ENCODE results near the gene XPR1. TPM values are rescaled to one million over a fixed set of nuclear protein-coding genes. Genes with fewer than 3 reads are reported as not detected.

Gene XPR1
- total and polyA plus RNA-seq, 2 donors (not counting 1 experiment from before 2014, with no cell fraction given): 2.8 to 22.3 TPM

DNA sequence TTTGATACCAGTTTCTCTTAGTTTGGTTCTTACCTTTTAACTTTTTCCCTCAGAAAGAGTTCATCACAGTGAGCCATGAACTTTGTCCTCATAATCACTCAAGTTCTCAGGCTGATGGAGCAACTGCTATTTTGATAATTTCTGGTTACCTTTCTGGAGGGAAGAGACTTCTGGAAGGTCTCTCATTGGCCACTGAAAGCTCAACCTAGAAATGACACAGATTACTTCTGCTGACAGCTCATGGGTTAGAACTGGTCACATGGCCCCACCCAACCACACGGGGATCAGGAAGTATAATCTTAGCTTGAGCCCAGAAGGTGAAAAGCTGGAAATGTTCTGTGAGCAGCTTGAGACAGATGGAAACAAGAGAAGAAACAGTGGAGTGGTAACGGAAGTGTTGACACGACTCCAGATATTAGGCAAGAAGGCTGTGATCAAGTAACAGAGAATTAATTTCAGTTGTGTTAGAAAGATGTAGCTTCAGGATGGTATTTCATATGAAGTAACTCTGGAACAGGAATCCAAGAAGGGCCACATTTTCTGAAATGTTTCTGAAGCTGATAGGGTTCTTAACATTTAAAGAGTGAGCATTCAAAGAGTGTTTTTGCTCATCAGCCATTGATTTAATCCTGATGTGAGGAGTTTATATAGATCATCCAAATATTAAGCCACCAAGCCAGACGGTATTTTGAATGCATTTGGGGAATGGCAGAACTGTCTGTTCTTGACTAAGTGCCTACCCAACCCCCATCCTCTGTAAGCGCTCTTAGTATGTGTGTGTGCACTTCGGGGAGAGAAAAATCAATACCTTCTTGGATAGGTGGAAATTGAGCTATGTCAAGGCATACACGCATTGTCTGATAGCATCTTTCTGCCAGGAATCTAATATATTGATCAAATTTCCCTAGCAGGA, 21.9 kb upstream of the XPR1 start:
- Histone ChIP-seq H2AFZ (ENCODE audit: insufficient read depth, low read depth, low read length, poor library complexity, severe bottlenecking) (peak overlapping the region; percentile 65), H3K4me1 (ENCODE audit: control insufficient read depth in 2 of 2, insufficient read depth in 2 of 2, low read length in 2 of 2) (peaks cover 0 to 6% of the 10 kb centered on the region in 2 donors), H3K79me2 (ENCODE audit: control insufficient read depth, insufficient read depth, low read length) (no peaks in the 10 kb centered on the region), H3K4me3 (ENCODE audit: control extremely low read depth in 1 of 5, extremely low read depth in 1 of 5, insufficient read depth in 1 of 5, low read depth in 2 of 5, low read length in 4 of 5) (no peak overlapping the region), H3K9ac (ENCODE audit: low read length) (no peak overlapping the region), H3K4me2 (replicated peaks; ENCODE audit: low read depth, low read length, poor library complexity, severe bottlenecking) (no peak overlapping the region), H3K27me3 (replicated peaks in 1 of 4; ENCODE audit: control extremely low read depth in 1 of 4, control insufficient read depth in 3 of 4, insufficient read depth in 4 of 4, low read length in 3 of 4) (no peaks in the 10 kb centered on the region), H3K36me3 (replicated peaks in 1 of 2; ENCODE audit: control extremely low read depth in 1 of 2, control insufficient read depth in 1 of 2, extremely low read depth in 1 of 2, insufficient read depth in 2 of 2, low read length in 1 of 2) (no peaks in the 10 kb centered on the region), H3K27ac (ENCODE audit: low read length in 2 of 2) (no peak overlapping the region), H4K20me1 (ENCODE audit: control insufficient read depth, insufficient read depth, low read length, poor library complexity, severe bottlenecking) (no peaks in the 10 kb centered on the region), H3K9me3 (ENCODE audit: control extremely low read depth in 1 of 3, control insufficient read depth in 2 of 3, insufficient read depth in 1 of 3, low read length in 2 of 3) (no peaks in the 10 kb centered on the region)
- H3K4me3 Mint-ChIP-seq: no peak overlapping the region
- DNase-seq (no peak), ATAC-seq (ENCODE audit: low read depth) (no peak)
- intact Hi-C loops (cut with micrococcal nuclease): no loop called here
- 68% methylated on average over 3 of the region's 7 CpGs for WGBS (ENCODE audit: insufficient coverage)
- TF ChIP-seq EZH2 (IDR thresholded peaks at IDR 0.05; ENCODE audit: borderline replicate concordance, insufficient read depth, low read depth, low read length, poor library complexity, severe bottlenecking): no peak
- TF ChIP-seq, protein P1, sequence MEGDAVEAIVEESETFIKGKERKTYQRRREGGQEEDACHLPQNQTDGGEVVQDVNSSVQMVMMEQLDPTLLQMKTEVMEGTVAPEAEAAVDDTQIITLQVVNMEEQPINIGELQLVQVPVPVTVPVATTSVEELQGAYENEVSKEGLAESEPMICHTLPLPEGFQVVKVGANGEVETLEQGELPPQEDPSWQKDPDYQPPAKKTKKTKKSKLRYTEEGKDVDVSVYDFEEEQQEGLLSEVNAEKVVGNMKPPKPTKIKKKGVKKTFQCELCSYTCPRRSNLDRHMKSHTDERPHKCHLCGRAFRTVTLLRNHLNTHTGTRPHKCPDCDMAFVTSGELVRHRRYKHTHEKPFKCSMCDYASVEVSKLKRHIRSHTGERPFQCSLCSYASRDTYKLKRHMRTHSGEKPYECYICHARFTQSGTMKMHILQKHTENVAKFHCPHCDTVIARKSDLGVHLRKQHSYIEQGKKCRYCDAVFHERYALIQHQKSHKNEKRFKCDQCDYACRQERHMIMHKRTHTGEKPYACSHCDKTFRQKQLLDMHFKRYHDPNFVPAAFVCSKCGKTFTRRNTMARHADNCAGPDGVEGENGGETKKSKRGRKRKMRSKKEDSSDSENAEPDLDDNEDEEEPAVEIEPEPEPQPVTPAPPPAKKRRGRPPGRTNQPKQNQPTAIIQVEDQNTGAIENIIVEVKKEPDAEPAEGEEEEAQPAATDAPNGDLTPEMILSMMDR (IDR thresholded peaks at IDR 0.05): no peak
- H3K27ac Mint-ChIP-seq: no peak overlapping the region
- peaks cover 9% of the 10 kb centered on the region for H3K4me1 Mint-ChIP-seq
- CTCF ChIA-PET: interaction anchor here (1.2 kb wide), 1 partner anchor 95 kb away, joined by 5 read pairs; no protein-coding TSS in a partner anchor
- POLR2A ChIA-PET: no interaction called here
- no peaks in the 10 kb centered on the region for H3K27me3 Mint-ChIP-seq
- no peaks in the 10 kb centered on the region for H3K9me3 Mint-ChIP-seq (ENCODE audit: insufficient read depth)

DNA sequence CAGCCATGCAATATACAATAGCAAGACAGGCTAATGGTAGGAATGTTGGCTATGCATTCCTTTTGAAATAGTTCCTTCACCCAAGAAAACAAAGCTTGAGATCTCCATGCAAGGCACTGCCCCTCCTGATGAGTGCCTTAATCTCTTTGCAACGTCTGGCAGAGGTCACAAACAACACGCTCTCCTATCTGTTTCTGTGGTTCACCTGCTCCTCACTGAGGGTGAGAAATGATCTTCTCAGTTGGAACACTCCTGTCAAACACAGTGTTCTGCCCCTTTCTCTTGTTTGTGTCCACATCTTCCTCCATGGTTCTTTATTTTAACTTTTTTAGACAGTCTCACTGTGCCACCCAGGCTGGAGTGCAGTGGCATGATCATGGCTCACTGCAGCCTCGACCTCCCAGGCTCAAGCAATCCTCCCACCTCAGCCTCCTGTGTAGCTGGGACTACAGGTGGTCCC, 21.2 kb upstream of the XPR1 start:
- intact Hi-C loops (cut with micrococcal nuclease): no loop called here
- H3K4me2 ChIP-seq (replicated peaks; ENCODE audit: low read depth, low read length, poor library complexity, severe bottlenecking): no peak overlapping the region
- Mint-ChIP-seq H3K9me3 (ENCODE audit: insufficient read depth) (no peaks in the 10 kb centered on the region), H3K27ac (no peak overlapping the region), H3K4me1 (peaks cover 9% of the 10 kb centered on the region), H3K27me3 (no peaks in the 10 kb centered on the region), H3K4me3 (no peak overlapping the region)
- no peak overlapping the region for H3K4me3 ChIP-seq (ENCODE audit: control extremely low read depth in 1 of 5, extremely low read depth in 1 of 5, insufficient read depth in 1 of 5, low read depth in 2 of 5, low read length in 4 of 5)
- WGBS (ENCODE audit: insufficient coverage): 100% methylated on average over 2 of the region's 3 CpGs
- TF ChIP-seq, protein P1 (IDR thresholded peaks at IDR 0.05): no peak
- no peak for TF ChIP-seq EZH2 (IDR thresholded peaks at IDR 0.05; ENCODE audit: borderline replicate concordance, insufficient read depth, low read depth, low read length, poor library complexity, severe bottlenecking)
- no peaks in the 10 kb centered on the region for H3K27me3 ChIP-seq (replicated peaks in 1 of 4; ENCODE audit: control extremely low read depth in 1 of 4, control insufficient read depth in 3 of 4, insufficient read depth in 4 of 4, low read length in 3 of 4)
- no peaks in the 10 kb centered on the region for H4K20me1 ChIP-seq (ENCODE audit: control insufficient read depth, insufficient read depth, low read length, poor library complexity, severe bottlenecking)
- H3K9me3 ChIP-seq (ENCODE audit: control extremely low read depth in 1 of 3, control insufficient read depth in 2 of 3, insufficient read depth in 1 of 3, low read length in 2 of 3): no peaks in the 10 kb centered on the region
- H3K36me3 ChIP-seq (replicated peaks in 1 of 2; ENCODE audit: control extremely low read depth in 1 of 2, control insufficient read depth in 1 of 2, extremely low read depth in 1 of 2, insufficient read depth in 2 of 2, low read length in 1 of 2): no peaks in the 10 kb centered on the region
- POLR2A ChIA-PET: no interaction called here
- H3K27ac ChIP-seq (ENCODE audit: low read length in 2 of 2): no peak overlapping the region
- ATAC-seq (ENCODE audit: low read depth): no peak
- no peaks in the 10 kb centered on the region for H3K79me2 ChIP-seq (ENCODE audit: control insufficient read depth, insufficient read depth, low read length)
- H2AFZ ChIP-seq (ENCODE audit: insufficient read depth, low read depth, low read length, poor library complexity, severe bottlenecking): peak overlapping the region; percentile 76
- H3K9ac ChIP-seq (ENCODE audit: low read length): no peak overlapping the region
- no peak for DNase-seq
- CTCF ChIA-PET: no interaction called here
- peaks cover 0 to 6% of the 10 kb centered on the region in 2 donors for H3K4me1 ChIP-seq (ENCODE audit: control insufficient read depth in 2 of 2, insufficient read depth in 2 of 2, low read length in 2 of 2)

Measured in B cell (primary cell).